ENCODE data around the gene ASCL1.

The ASCL1 gene

GRCh38 chr12:102950107-102950949 lies 7.1 kb upstream of the ASCL1 start:
- peak in 23 of 42 donors; percentile 3 to 60 (median 34) for DNase-seq

GRCh38 chr12:102950950-102951619 lies 6.4 kb upstream of the ASCL1 start:
- intact Hi-C loops (cut with DNase I), result loop anchor here (5.0 kb wide), 1 partner anchor 596 kb away; no protein-coding TSS in a partner anchor
- DNase-seq, result no peak

More at GRCh38 chr12:102950107-102950949, 7.1 kb upstream of the ASCL1 start:
- intact Hi-C loops (cut with DNase I), result loop anchor here (5.0 kb wide), 1 partner anchor 597 kb away; no protein-coding TSS in a partner anchor

- no peak for DNase-seq
- intact Hi-C loops (cut with DNase I), result loop anchor here (5.0 kb wide), 1 partner anchor 595 kb away; no protein-coding TSS in a partner anchor
Measured at GRCh38 chr12:102951841-102952240, 5.6 kb upstream of the ASCL1 start.

- no peak for DNase-seq
- intact Hi-C loops (cut with DNase I), result loop anchor here (5.0 kb wide), 1 partner anchor 594 kb away; no protein-coding TSS in a partner anchor
Measured at GRCh38 chr12:102953221-102953620, 4.3 kb upstream of the ASCL1 start.

- intact Hi-C loops (cut with DNase I), result loop anchor here (5.0 kb wide), 1 partner anchor 593 kb away; no protein-coding TSS in a partner anchor
- DNase-seq, result no peak
Measured at GRCh38 chr12:102954134-102954533, 3.3 kb upstream of the ASCL1 start.

DNA sequence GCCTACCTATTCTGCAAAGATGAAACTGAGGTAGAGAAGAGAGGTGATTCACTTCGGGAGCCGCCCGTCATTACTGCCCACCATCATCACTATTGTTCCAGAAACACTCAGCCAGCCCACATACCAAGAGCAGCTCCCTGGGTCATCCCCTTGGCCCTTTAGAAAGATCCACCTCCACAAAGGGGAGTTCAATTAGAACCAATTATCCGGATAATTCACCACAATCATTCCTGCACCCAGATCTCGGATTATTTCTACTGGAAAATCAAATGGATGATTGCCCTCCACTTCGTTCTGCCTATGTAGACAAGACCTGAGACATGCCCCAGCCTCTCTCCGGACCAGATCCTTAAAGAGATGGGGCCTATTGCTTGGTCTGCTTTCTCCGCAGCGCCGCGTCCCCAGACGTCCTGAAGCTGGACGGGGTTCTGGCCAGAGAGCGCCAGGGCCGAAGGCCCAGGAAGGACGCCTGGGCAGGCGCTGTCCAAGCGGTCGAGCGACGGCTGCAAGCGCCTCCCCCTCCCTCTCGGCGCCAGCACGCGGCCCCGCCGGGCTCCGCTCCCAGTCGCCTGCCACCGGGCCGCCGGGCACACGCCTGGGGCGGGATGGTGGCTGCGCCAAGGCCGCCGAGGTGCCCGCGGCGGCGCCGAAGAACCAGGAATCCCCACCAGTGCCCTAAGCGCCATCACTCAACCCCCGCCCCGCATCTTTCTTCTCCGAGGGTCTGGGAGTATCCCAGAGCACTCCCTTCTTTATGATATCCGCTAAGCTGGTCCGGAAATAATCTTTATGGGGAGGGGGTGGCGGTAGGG lies 1.3 kb upstream of the ASCL1 start:
- intact Hi-C loops (cut with DNase I), result no loop called here
- DNase-seq, result peak in 25 of 42 donors; percentile 8 to 66 (median 47)

- DNase-seq, result no peak
- intact Hi-C loops (cut with DNase I), result no loop called here
Measured at GRCh38 chr12:102956738-102957327, 641 bp upstream of the ASCL1 start.

GRCh38 chr12:102958073-102958829 lies 777 bp downstream of the ASCL1 start:
- intact Hi-C loops (cut with DNase I), result no loop called here
- peak in 18 of 42 donors; percentile 7 to 56 (median 34) for DNase-seq

- intact Hi-C loops (cut with DNase I), result no loop called here
- DNase-seq, result no peak
Measured at GRCh38 chr12:102958830-102959176, 1.3 kb downstream of the ASCL1 start.

DNA sequence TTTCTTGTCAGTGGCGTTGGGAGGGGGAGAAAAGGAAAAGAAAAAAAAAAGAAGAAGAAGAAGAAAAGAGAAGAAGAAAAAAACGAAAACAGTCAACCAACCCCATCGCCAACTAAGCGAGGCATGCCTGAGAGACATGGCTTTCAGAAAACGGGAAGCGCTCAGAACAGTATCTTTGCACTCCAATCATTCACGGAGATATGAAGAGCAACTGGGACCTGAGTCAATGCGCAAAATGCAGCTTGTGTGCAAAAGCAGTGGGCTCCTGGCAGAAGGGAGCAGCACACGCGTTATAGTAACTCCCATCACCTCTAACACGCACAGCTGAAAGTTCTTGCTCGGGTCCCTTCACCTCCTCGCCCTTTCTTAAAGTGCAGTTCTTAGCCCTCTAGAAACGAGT lies 1.9 kb downstream of the ASCL1 start:
- no peak for DNase-seq

GRCh38 chr12:102960766-102961465 lies 3.4 kb downstream of the ASCL1 start:
- intact Hi-C loops (cut with DNase I), result no loop called here
- peak in 36 of 42 donors; percentile 19 to 78 (median 52) for DNase-seq

More for the DNA sequence above, 1.9 kb downstream of the ASCL1 start:
- intact Hi-C loops (cut with DNase I), result no loop called here

- intact Hi-C loops (cut with DNase I), result no loop called here
Measured at GRCh38 chr12:102961466-102961855, 4.0 kb downstream of the ASCL1 start.

DNA sequence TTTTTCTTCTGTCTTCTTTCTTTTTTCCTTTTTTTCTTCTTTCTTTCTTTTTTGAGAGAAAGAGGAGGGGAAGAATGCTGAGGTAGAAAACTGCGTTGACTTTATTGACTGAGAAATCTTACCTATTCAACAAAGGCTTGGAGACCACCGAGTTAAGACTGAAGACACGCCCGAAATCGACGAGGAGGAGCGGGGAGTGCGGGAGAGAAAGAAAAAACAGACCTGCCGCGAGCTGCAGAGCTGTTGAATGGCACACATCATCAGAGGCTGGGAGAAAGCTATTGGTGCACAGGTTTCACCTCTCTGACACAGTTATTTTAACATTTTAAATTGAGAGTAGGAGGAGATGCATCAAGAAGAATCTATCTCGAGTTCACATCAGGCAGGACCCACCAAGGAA lies 5.1 kb downstream of the ASCL1 start:
- intact Hi-C loops (cut with DNase I), result no loop called here
- no peak for DNase-seq

More at GRCh38 chr12:102961466-102961855, 4.0 kb downstream of the ASCL1 start:
- no peak for DNase-seq

DNA sequence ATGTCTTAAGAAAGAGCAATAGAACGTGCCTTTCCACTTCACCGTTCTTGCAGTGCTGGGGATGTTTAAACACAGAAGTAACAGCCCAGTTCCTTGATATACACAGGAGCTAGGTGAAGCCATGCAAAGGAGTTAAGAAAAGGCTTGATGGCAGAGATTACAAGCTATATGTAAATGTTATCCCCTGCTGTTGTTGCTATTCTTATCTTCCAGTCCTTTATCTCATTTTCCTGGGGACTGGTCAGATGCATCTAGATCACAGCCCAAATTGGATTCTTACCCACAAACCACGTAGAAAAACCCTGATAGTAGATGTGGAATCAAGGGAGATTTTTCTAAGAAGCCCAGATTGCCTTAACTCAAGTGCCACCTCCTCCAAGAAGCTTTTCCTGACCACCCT lies 5.5 kb downstream of the ASCL1 start:
- intact Hi-C loops (cut with DNase I), result no loop called here
- DNase-seq, result no peak

DNA sequence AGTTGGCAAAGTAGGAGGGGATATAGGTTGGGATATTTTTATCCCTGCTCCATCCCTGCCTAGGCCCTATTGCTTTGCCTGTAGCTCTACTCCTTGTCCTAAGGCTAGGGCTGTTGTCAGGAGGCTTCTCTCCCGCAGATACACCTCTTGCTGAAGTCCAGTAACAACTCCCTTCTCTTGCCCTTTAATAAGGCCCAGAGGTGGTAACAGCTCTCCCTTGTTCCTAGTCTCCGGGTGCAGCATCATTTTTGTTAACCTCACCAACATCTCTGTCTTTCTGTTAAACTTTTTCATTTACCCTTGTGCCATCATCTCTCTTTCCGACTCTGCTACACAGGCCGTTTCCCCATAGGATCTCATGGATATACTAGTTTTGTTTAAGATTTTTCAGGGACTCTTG lies 6.3 kb downstream of the ASCL1 start:
- DNase-seq, result no peak
- intact Hi-C loops (cut with DNase I), result loop anchor here (2.0 kb wide), 1 partner anchor 49 kb away; no protein-coding TSS in a partner anchor

GRCh38 chr12:102964872-102965271 lies 7.4 kb downstream of the ASCL1 start:
- DNase-seq, result peak in 21 of 42 donors; percentile 12 to 57 (median 32)
- intact Hi-C loops (cut with DNase I), result loop anchor here (2.0 kb wide), 1 partner anchor 48 kb away; no protein-coding TSS in a partner anchor
